Psoas muscle (tissue), 8 donors: ENCODE results near the gene C21orf58. TPM values are rescaled to one million over a fixed set of nuclear protein-coding genes. Genes with fewer than 3 reads are reported as not detected.

Source experiments
- ATAC-seq, 4 donors: fragments of 200-7000 bp; cut with Tn5 transposase; one replicate each; pipeline ENCODE4 v1.9.1; 2020; ENCODE audit warnings: moderate library complexity in 3 of 4, mild to moderate bottlenecking in 2 of 4
- DNase-seq, 2 donors: peaks; one replicate each; pipeline ENCODE4 v3.0.0-alpha.2; 2020
- H3K27ac ChIP-seq: fragments of 200-600 bp; one replicate; pipeline ENCODE4 v1.8.0; 2022
- H3K27me3 ChIP-seq, 3 donors: fragments of 200-600 bp in 1 of 3; one replicate each; pipeline versions ENCODE4 v1.6.1 to v1.8.0; 2013 to 2022; ENCODE audit warnings: low read length in 2 of 3, mild to moderate bottlenecking in 2 of 3, moderate library complexity in 1 of 3; ENCODE audit not compliant: insufficient read depth in 3 of 3
- H3K36me3 ChIP-seq, 2 donors: fragments of 200-600 bp in 1 of 2; one replicate each; pipeline versions ENCODE4 v1.6.1 to v1.8.0; 2013 to 2022; ENCODE audit warnings: low read depth in 1 of 2, mild to moderate bottlenecking in 1 of 2, moderate library complexity in 1 of 2; ENCODE audit not compliant: insufficient read depth in 1 of 2
- H3K4me1 ChIP-seq: fragments of 200-600 bp; one replicate; pipeline ENCODE4 v1.8.0; 2022
- H3K4me3 ChIP-seq: fragments of 200-600 bp; one replicate; pipeline ENCODE4 v1.8.0; 2022; ENCODE audit warnings: mild to moderate bottlenecking
- H3K9me3 ChIP-seq: fragments of 200-600 bp; one replicate; pipeline ENCODE4 v1.8.0; 2022
- CTCF ChIP-seq: fragments of 200-600 bp; IDR thresholded peaks from one replicate; pipeline ENCODE4 v1.8.0; 2022; ENCODE audit warnings: antibody characterized with exemption
- WGBS, 3 donors: extraction: QIAGEN DNeasy Blood & Tissue Kit; methylation state at CpG; one replicate each; pipeline versions ENCODE4 v1.1.6 to v1.1.7; 2013; 5-methylcytosine and 5-hydroxymethylcytosine counted together
- intact Hi-C, 2 donors: fragments of 100-400 bp; cut with DNase I; formaldehyde crosslinking; loops; one replicate each; pipeline versions ENCODE4 v1.11.0 to v1.14.2; 2022
- polyA plus RNA-seq, 3 donors: library from polyadenylated mRNA; stranded (reverse); fragments of 200-250 nt; gene quantifications; one replicate each; pipeline ENCODE4 v1.2.3, GENCODE V29; 2013
- total RNA-seq, 4 donors: library from RNA; stranded (reverse); fragmentation: NEBNext Ultra II Directional in 2 of 4; extraction: Animal tissue kit (Norgen Biotek cat#: 25700) in 2 of 4; gene quantifications; one replicate each; pipeline versions ENCODE4 v1.2.1 to v1.2.4, GENCODE V29; 2021 to 2023
- donor health status: healthy with polysubstance abuse.
- donor health status: DM: no; HTN: no; CAD: no; lungs with moderate emphysema.
- donor health status: Bipolar disorder and iron deficiency.
- donor health status: healthy.
- donor health status: DM: yes; HTN: yes; CAD: no.
- donor health status: DM: no; HTN: no; CAD: no.
- donor health status: DM: no; HTN: no; CAD: no.
- donor health status: DM: yes; HTN: yes; CAD: no.

C21orf58 gene
- total and polyA plus RNA-seq, 7 donors: 0.38 to 3.0 (median 1.1) TPM

- ATAC-seq (peak; percentile 55 to 66 (median 61)), DNase-seq (peak; percentile 51 to 85)
- peaks cover 69% of the 10 kb centered on the region for H3K4me1 ChIP-seq
- intact Hi-C loops: no loop called here
- peak overlapping the region; percentile 25 for H3K4me3 ChIP-seq
- 40 to 73% (median 44%) methylated on average over 19 of the region's 19 CpGs for WGBS, 3 donors
- no peaks in the 10 kb centered on the region for H3K27me3 ChIP-seq
- no peak for TF ChIP-seq CTCF
- H3K27ac ChIP-seq: peak overlapping the region; percentile 90
- H3K9me3 ChIP-seq: no peaks in the 10 kb centered on the region
- peaks cover 9 to 99% of the 10 kb centered on the region in 2 donors for H3K36me3 ChIP-seq
These were observed 34.2 kb upstream of the C21orf58 start for GRCh38 chr21:46357684-46358425.

- H3K4me1 ChIP-seq: peaks cover 69% of the 10 kb centered on the region
- peaks cover 9 to 99% of the 10 kb centered on the region in 2 donors for H3K36me3 ChIP-seq
- intact Hi-C loops: no loop called here
- no peak for ATAC-seq
- DNase-seq: no peak
- WGBS, 3 donors: 30 to 45% (median 40%) methylated on average over 4 of the region's 4 CpGs
- no peak for TF ChIP-seq CTCF
- H3K4me3 ChIP-seq: peak overlapping the region; percentile 18
- H3K27me3 ChIP-seq: no peaks in the 10 kb centered on the region
- no peaks in the 10 kb centered on the region for H3K9me3 ChIP-seq
- H3K27ac ChIP-seq: peak overlapping the region; percentile 90
These were observed 33.6 kb upstream of the C21orf58 start for GRCh38 chr21:46357335-46357604.

- Histone ChIP-seq H3K27me3 (no peaks in the 10 kb centered on the region), H3K9me3 (no peaks in the 10 kb centered on the region), H3K4me1 (peaks cover 67% of the 10 kb centered on the region), H3K4me3 (peak overlapping the region; percentile 18), H3K27ac (peak overlapping the region; percentile 90), H3K36me3 (peaks cover 4 to 99% of the 10 kb centered on the region in 2 donors)
- intact Hi-C loops: no loop called here
- ATAC-seq (peak; percentile 7 to 38 (median 32)), DNase-seq (peak in 1 of 2 donors; percentile 80)
- no peak for TF ChIP-seq CTCF
- 56 to 82% (median 59%) methylated on average over 23 of the region's 23 CpGs for WGBS, 3 donors
These were observed 33.0 kb upstream of the C21orf58 start for GRCh38 chr21:46356494-46357334.

GRCh38 chr21:46356005-46356338, 32.3 kb upstream of the C21orf58 start:
- H3K27me3 ChIP-seq: no peaks in the 10 kb centered on the region
- H3K4me3 ChIP-seq: no peak overlapping the region
- no peak for TF ChIP-seq CTCF
- peaks cover 64% of the 10 kb centered on the region for H3K4me1 ChIP-seq
- intact Hi-C loops: no loop called here
- no peak for DNase-seq
- WGBS, 3 donors: 79 to 88% (median 79%) methylated on average over 13 of the region's 13 CpGs
- H3K27ac ChIP-seq: peak overlapping the region; percentile 90
- peak in 3 of 4 donors; percentile 2 to 9 (median 5) for ATAC-seq
- no peaks in the 10 kb centered on the region for H3K9me3 ChIP-seq
- peaks cover 6 to 99% of the 10 kb centered on the region in 2 donors for H3K36me3 ChIP-seq
